Type B pancreatic cell (in vitro differentiated cells): ENCODE results near the gene OGT. TPM values are rescaled to one million over a fixed set of nuclear protein-coding genes. Genes with fewer than 3 reads are reported as not detected.

ENCODE experiments used
- DNase-seq: peaks from one replicate; pipeline ENCODE4 v3.0.0; 2021; ENCODE audit warnings: mixed read lengths; ENCODE audit not compliant: unreplicated experiment; ENCODE audit errors: extremely low spot score
- H3K27ac Mint-ChIP-seq: 2 replicates; pipeline ENCODE4 v1.8.0; 2021; ENCODE audit warnings: mild to moderate bottlenecking, mixed read lengths
- H3K27me3 Mint-ChIP-seq: 2 replicates; pipeline ENCODE4 v1.8.0; 2021; ENCODE audit warnings: mixed read lengths
- H3K36me3 Mint-ChIP-seq: 2 replicates; pipeline ENCODE4 v1.8.0; 2021; ENCODE audit warnings: mixed read lengths
- H3K4me1 Mint-ChIP-seq: one replicate; pipeline ENCODE4 v1.8.0; 2021; ENCODE audit warnings: mixed read lengths; ENCODE audit not compliant: unreplicated experiment
- H3K4me3 Mint-ChIP-seq: 2 replicates; pipeline ENCODE4 v1.8.0; 2021; ENCODE audit warnings: mild to moderate bottlenecking, mixed read lengths
- H3K9me3 Mint-ChIP-seq: 2 replicates; pipeline ENCODE4 v1.8.0; 2021; ENCODE audit warnings: mixed read lengths
- total RNA-seq: library from RNA; stranded (reverse); gene quantifications from 2 replicates; pipeline ENCODE4 v1.2.1, GENCODE V29; 2021; ENCODE audit warnings: low replicate concordance
- TF ChIP-seq, protein P1 (sequence below): fragments of 200-600 bp; sonication (generic); conservative IDR thresholded peaks from 2 replicates; pipeline ENCODE4 v1.5.0; 2021; ENCODE audit warnings: antibody characterized with exemption, mild to moderate bottlenecking

Gene OGT
- total RNA-seq, 1 donor from 2014 or later = 180 TPM

DNA sequence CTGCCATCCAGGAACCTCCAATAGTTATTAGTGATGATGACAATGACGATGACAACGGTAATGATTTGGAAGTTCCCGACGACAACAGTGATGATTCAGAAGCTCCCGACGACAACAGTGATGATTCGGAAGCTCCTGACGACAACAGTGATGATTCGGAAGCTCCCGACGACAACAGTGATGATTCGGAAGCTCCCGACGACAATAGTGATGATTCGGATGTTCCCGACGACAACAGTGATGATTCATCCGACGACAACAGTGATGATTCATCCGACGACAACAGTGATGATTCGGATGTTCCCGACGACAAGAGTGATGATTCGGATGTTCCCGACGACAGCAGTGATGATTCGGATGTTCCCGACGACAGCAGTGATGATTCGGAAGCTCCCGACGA is 70.7 kb downstream of the OGT start:
- TF ChIP-seq, protein P1, sequence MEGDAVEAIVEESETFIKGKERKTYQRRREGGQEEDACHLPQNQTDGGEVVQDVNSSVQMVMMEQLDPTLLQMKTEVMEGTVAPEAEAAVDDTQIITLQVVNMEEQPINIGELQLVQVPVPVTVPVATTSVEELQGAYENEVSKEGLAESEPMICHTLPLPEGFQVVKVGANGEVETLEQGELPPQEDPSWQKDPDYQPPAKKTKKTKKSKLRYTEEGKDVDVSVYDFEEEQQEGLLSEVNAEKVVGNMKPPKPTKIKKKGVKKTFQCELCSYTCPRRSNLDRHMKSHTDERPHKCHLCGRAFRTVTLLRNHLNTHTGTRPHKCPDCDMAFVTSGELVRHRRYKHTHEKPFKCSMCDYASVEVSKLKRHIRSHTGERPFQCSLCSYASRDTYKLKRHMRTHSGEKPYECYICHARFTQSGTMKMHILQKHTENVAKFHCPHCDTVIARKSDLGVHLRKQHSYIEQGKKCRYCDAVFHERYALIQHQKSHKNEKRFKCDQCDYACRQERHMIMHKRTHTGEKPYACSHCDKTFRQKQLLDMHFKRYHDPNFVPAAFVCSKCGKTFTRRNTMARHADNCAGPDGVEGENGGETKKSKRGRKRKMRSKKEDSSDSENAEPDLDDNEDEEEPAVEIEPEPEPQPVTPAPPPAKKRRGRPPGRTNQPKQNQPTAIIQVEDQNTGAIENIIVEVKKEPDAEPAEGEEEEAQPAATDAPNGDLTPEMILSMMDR = no peak
- Mint-ChIP-seq H3K27me3 (no peaks in the 10 kb centered on the region), H3K4me3 (no peak overlapping the region), H3K9me3 (peaks cover 9% of the 10 kb centered on the region), H3K36me3 (peaks cover 18% of the 10 kb centered on the region), H3K27ac (no peak overlapping the region), H3K4me1 (no peaks in the 10 kb centered on the region)
- no peak for DNase-seq

DNA sequence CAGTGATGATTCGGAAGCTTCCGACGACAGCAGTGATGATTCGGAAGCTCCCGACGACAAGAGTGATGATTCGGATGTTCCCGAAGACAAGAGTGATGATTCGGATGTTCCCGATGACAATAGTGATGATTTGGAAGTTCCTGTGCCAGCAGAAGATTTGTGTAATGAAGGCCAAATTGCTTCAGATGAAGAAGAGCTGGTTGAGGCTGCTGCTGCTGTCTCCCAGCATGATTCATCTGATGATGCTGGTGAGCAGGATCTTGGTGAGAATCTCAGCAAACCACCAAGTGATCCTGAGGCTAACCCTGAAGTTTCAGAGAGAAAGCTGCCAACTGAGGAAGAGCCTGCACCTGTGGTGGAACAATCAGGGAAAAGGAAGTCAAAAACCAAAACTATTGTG is 71.2 kb downstream of the OGT start:
- TF ChIP-seq, protein P1 = no peak
- Mint-ChIP-seq H3K27ac (no peak overlapping the region), H3K27me3 (no peaks in the 10 kb centered on the region), H3K9me3 (peaks cover 9% of the 10 kb centered on the region), H3K36me3 (peaks cover 21% of the 10 kb centered on the region), H3K4me1 (no peaks in the 10 kb centered on the region), H3K4me3 (no peak overlapping the region)
- no peak for DNase-seq

DNA sequence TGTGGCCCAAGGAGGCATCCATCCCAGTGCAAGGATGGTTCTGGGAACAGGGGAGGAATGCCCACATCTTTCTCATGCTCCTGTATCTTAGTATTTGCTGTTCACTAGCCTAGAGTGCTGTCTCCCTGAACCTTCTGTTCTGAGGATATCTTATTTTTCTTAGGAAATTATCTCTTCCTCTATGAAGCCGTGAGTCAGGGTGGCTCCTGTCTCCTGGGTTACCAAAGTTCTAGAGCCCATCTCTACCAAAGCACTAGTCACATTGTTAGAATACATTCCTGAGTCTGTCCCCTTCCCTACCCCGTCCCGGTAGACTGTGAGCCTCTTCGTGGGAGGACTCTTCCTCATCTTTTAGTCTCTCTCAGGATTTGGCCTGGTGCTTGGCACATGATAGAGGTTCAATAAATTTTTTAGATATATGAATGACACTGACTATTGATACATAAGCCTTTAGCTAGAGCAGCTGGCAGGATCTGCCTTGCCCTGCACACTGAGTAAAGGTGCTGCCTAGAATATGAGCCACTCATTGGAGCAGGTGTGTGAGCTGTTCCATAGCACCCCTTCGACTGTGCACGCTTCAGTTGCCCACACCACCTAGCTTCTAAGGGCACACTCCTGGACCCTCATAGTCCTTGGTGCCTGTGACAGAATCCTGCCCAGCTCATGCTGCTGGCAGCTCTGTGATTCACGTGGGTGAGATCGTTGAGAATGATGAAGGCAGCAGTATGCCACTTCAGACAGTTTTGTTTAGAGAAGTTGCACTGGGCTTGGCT is 72.1 kb downstream of the OGT start:
- DNase-seq = no peak
- TF ChIP-seq, protein P1 = no peak
- no peaks in the 10 kb centered on the region for H3K27me3 Mint-ChIP-seq
- H3K36me3 Mint-ChIP-seq = peaks cover 22% of the 10 kb centered on the region
- no peaks in the 10 kb centered on the region for H3K4me1 Mint-ChIP-seq
- peaks cover 9% of the 10 kb centered on the region for H3K9me3 Mint-ChIP-seq
- H3K4me3 Mint-ChIP-seq = no peak overlapping the region
- no peak overlapping the region for H3K27ac Mint-ChIP-seq

DNA sequence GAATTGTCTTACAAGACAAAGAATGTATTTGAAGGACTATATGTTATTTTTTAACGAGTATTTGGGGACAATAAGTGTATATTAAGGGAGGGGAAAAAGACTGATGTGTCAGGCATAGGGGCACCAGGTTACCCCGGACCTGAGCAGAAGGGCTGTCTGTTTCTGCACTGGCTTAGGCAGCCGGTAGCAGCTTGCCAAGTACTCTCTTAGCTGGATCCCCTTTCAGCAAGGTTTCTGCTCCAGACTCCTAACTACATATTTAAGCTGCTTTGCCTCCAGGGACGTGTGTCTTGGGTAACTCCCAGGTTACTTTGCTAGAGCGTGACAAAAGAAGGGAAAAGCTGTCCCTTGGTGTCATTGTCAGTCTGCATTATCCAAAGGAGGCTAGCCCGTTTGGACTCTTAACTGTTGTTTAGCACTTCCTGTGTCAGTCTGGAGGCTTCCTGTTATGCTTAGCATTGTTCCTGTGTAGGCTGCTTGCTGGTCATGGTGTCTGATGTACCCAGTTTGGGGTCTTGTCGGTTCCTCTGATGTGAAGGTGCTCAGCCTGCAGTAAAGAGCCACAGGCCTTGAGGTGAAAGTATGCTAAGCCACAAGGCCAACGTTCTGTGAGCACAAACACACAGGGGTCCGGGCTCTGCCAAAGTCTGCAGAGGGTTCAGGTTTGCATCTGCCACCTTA is 73.8 kb downstream of the OGT start:
- Mint-ChIP-seq H3K9me3 (peaks cover 9% of the 10 kb centered on the region), H3K27me3 (no peaks in the 10 kb centered on the region), H3K4me3 (no peak overlapping the region), H3K36me3 (peaks cover 22% of the 10 kb centered on the region), H3K27ac (no peak overlapping the region), H3K4me1 (no peaks in the 10 kb centered on the region)
- DNase-seq = no peak
- TF ChIP-seq, protein P1 = no peak

DNA sequence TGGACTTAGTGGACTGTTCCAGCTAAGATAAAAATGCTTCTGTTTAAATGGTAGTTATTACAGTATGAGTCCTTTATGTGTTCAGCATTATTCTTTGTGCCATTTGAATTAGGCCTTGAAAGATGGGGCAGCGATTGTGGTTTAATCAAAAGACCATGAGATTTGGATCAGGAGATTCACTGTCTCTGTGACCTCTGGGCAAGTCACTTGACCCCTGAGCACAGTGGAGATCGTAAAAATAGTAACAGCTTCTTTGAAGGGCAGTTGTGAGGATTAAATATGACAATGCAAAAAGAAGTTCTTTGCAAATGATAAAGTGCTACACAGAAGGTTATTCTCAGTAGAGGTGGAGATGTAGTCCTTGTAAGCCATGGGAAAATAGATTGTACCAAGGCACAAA is 74.6 kb downstream of the OGT start:
- Mint-ChIP-seq H3K4me1 (no peaks in the 10 kb centered on the region), H3K9me3 (peaks cover 8% of the 10 kb centered on the region), H3K4me3 (no peak overlapping the region), H3K27ac (no peak overlapping the region), H3K27me3 (no peaks in the 10 kb centered on the region), H3K36me3 (peaks cover 20% of the 10 kb centered on the region)
- DNase-seq = no peak
- TF ChIP-seq, protein P1 = no peak
